Liver (tissue), 9 donors: ENCODE data around the gene HOPX. TPM values are rescaled to one million over a fixed set of nuclear protein-coding genes. Genes with fewer than 3 reads are reported as not detected.

Source experiments
- DNase-seq: peaks from one replicate; pipeline ENCODE4 v3.0.0-alpha.2; 2017; ENCODE audit warnings: low spot score
- H3K27ac ChIP-seq, 2 donors: one replicate each; pipeline ENCODE4 v1.7.0; 2013; ENCODE audit warnings: inconsistent platforms in 2 of 2, low read length in 2 of 2, control low read depth in 1 of 2, low read depth in 1 of 2, mild to moderate bottlenecking in 1 of 2
- H3K27me3 ChIP-seq, 4 donors: one replicate each; pipeline versions ENCODE4 v1.6.1 to v1.7.0; 2013; ENCODE audit warnings: low read length in 3 of 4, inconsistent platforms in 1 of 4, mild to moderate bottlenecking in 1 of 4, moderate library complexity in 1 of 4; ENCODE audit not compliant: control insufficient read depth in 4 of 4, insufficient read depth in 4 of 4
- H3K36me3 ChIP-seq, 4 donors: one replicate each; pipeline versions ENCODE4 v1.6.1 to v1.7.0; 2013; ENCODE audit warnings: low read length in 3 of 4, mild to moderate bottlenecking in 3 of 4, low read depth in 1 of 4, moderate library complexity in 1 of 4; ENCODE audit not compliant: control insufficient read depth in 4 of 4, insufficient read depth in 3 of 4
- H3K4me1 ChIP-seq, 4 donors: one replicate each; pipeline versions ENCODE4 v1.6.1 to v1.7.0; 2013; ENCODE audit warnings: low read length in 3 of 4, mild to moderate bottlenecking in 3 of 4, moderate library complexity in 1 of 4; ENCODE audit not compliant: control insufficient read depth in 4 of 4, insufficient read depth in 4 of 4
- H3K4me3 ChIP-seq, 3 donors: one replicate each; pipeline versions ENCODE4 v1.6.1 to v1.7.0; 2013; ENCODE audit warnings: low read length in 3 of 3, control low read depth in 1 of 3, low read depth in 1 of 3, mild to moderate bottlenecking in 1 of 3
- H3K9ac ChIP-seq, 2 donors: one replicate each; pipeline ENCODE4 v1.7.0; 2013; ENCODE audit warnings: low read length in 2 of 2, mild to moderate bottlenecking in 2 of 2, moderate library complexity in 2 of 2, control low read depth in 1 of 2, low read depth in 1 of 2
- H3K9me3 ChIP-seq, 4 donors: one replicate each; pipeline versions ENCODE4 v1.6.1 to v1.7.0; 2013; ENCODE audit warnings: low read length in 3 of 4; ENCODE audit not compliant: control insufficient read depth in 4 of 4
- EGR1 ChIP-seq, 2 donors: IDR thresholded peaks; 2 replicates each; pipeline ENCODE4 v1.6.1; 2016 to 2018; ENCODE audit warnings: antibody characterized with exemption in 2 of 2, low read depth in 2 of 2
- GABPA ChIP-seq, 2 donors: IDR thresholded peaks in 1 of 2; conservative IDR thresholded peaks in 1 of 2; 2 replicates each; pipeline ENCODE4 v1.6.1; 2016; ENCODE audit warnings: antibody characterized with exemption in 2 of 2, mild to moderate bottlenecking in 1 of 2, moderate library complexity in 1 of 2
- HNF4A ChIP-seq, 2 donors: conservative IDR thresholded peaks; 2 replicates each; pipeline ENCODE4 v1.6.1; 2016; ENCODE audit warnings: antibody characterized with exemption in 2 of 2, mild to moderate bottlenecking in 2 of 2
- HNF4G ChIP-seq: IDR thresholded peaks from 2 replicates; pipeline ENCODE4 v1.6.1; 2016; ENCODE audit warnings: antibody characterized with exemption
- MAX ChIP-seq: IDR thresholded peaks from 2 replicates; pipeline ENCODE4 v1.6.1; 2016; ENCODE audit warnings: antibody characterized with exemption
- NR2F2 ChIP-seq: IDR thresholded peaks from 2 replicates; pipeline ENCODE4 v1.6.1; 2016; ENCODE audit warnings: antibody characterized with exemption
- RAD21 ChIP-seq, 2 donors: IDR thresholded peaks; 2 replicates each; pipeline ENCODE4 v1.6.1; 2016; ENCODE audit warnings: antibody characterized with exemption in 2 of 2, mild to moderate bottlenecking in 2 of 2
- REST ChIP-seq: IDR thresholded peaks from 2 replicates; pipeline ENCODE4 v1.6.1; 2016; ENCODE audit warnings: antibody characterized with exemption, mild to moderate bottlenecking
- SP1 ChIP-seq: IDR thresholded peaks from 2 replicates; pipeline ENCODE4 v1.6.1; 2018; ENCODE audit warnings: antibody characterized with exemption, mild to moderate bottlenecking
- TAF1 ChIP-seq: conservative IDR thresholded peaks from 2 replicates; pipeline ENCODE4 v1.6.1; 2016; ENCODE audit warnings: antibody characterized with exemption, mild to moderate bottlenecking
- YY1 ChIP-seq: IDR thresholded peaks from 2 replicates; pipeline ENCODE4 v1.6.1; 2016; ENCODE audit warnings: antibody characterized with exemption, mild to moderate bottlenecking
- WGBS: extraction: QIAGEN DNeasy Blood & Tissue Kit; methylation state at CpG from one replicate; pipeline ENCODE4 v1.1.7; 2013; 5-methylcytosine and 5-hydroxymethylcytosine counted together
- polyA plus RNA-seq, 2 donors: library from polyadenylated mRNA; stranded (reverse) in 1 of 2; unstranded in 1 of 2; fragments of 200-250 nt in 1 of 2; fragments of >200 nt in 1 of 2; fragmentation: Nextera tagmentation in 1 of 2; extraction: Ambion mirVana in 1 of 2; gene quantifications; one replicate each; pipeline versions ENCODE4 v1.2.1 to v1.2.3, GENCODE V29; 2013 to 2015
- total RNA-seq, 2 donors: library from RNA; depleted of rRNA; stranded (reverse); fragments of >200 nt; gene quantifications; one replicate each; pipeline ENCODE4 v1.2.3, GENCODE V29; 2014
- TF ChIP-seq, protein P1 (sequence below): fragments of 150-350 bp; IDR thresholded peaks from 2 replicates; pipeline ENCODE4 v1.5.1; 2017; ENCODE audit warnings: improper control_type of control experiment, low read depth, low read length; ENCODE audit not compliant: missing input control
- donor health status: healthy.
- donor health status: healthy.
- donor health status: healthy.
- donor health status: healthy.
- donor health status: healthy.

HOPX gene
- total and polyA plus RNA-seq, 4 donors: 0.40 to 2.4 (median 0.63) TPM

DNA sequence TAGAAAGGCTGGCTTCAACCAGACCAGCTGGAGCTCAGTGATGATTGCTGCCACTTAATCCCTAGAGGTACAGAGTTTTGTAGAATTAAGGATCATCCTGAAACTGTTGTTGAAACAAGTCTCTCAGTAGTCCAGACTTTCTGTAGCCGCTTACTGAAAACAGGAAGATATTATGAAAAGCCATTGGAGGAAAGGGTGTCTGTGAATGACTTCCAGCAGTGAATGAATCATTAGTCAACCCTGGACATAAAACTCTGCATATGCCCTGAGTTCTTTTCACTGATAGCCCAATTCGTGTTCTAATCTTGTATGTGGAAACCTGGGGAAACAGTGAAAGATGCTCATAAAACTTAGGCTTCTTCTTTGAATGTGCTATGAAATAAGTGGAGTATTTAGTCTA lies 14.8 kb downstream of the HOPX start:
- Histone ChIP-seq H3K27me3 (peaks cover 0 to 4% (median 0%) of the 10 kb centered on the region in 4 donors), H3K27ac (no peak overlapping the region), H3K36me3 (no peaks in the 10 kb centered on the region), H3K4me1 (no peaks in the 10 kb centered on the region), H3K4me3 (no peak overlapping the region), H3K9ac (no peak overlapping the region), H3K9me3 (peaks cover 0 to 3% (median 1%) of the 10 kb centered on the region in 4 donors)
- TF ChIP-seq, protein P1, sequence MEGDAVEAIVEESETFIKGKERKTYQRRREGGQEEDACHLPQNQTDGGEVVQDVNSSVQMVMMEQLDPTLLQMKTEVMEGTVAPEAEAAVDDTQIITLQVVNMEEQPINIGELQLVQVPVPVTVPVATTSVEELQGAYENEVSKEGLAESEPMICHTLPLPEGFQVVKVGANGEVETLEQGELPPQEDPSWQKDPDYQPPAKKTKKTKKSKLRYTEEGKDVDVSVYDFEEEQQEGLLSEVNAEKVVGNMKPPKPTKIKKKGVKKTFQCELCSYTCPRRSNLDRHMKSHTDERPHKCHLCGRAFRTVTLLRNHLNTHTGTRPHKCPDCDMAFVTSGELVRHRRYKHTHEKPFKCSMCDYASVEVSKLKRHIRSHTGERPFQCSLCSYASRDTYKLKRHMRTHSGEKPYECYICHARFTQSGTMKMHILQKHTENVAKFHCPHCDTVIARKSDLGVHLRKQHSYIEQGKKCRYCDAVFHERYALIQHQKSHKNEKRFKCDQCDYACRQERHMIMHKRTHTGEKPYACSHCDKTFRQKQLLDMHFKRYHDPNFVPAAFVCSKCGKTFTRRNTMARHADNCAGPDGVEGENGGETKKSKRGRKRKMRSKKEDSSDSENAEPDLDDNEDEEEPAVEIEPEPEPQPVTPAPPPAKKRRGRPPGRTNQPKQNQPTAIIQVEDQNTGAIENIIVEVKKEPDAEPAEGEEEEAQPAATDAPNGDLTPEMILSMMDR: no peak
- TF ChIP-seq TAF1 (no peak), HNF4A (conservative IDR thresholded peaks at IDR 0.05) (no peak), REST (no peak)
- 55% methylated on average over 2 of the region's 2 CpGs for WGBS
- no peak for DNase-seq

GRCh38 chr4:56665781-56666180 lies 15.3 kb downstream of the HOPX start:
- 65% methylated on average over 5 of the region's 5 CpGs for WGBS

More at GRCh38 chr4:56665781-56666180, 15.3 kb downstream of the HOPX start:
- no peaks in the 10 kb centered on the region for H3K36me3 ChIP-seq
- H3K27ac ChIP-seq: no peak overlapping the region
- TF ChIP-seq HNF4A (conservative IDR thresholded peaks at IDR 0.05) (no peak), EGR1 (IDR thresholded peaks at IDR 0.05; ENCODE audit: low read depth in 2 of 2) (no peak), MAX (no peak), SP1 (no peak), HNF4G (no peak), REST (no peak), TAF1 (no peak), GABPA (IDR thresholded peaks at IDR 0.05 in 1 of 2, conservative IDR thresholded peaks at IDR 0.05 in 1 of 2) (no peak), NR2F2 (no peak), RAD21 (IDR thresholded peaks at IDR 0.05) (no peak), YY1 (no peak)
- TF ChIP-seq, protein P1: no peak
- H3K27me3 ChIP-seq: peaks cover 0 to 4% (median 0%) of the 10 kb centered on the region in 4 donors
- DNase-seq: no peak
- H3K4me1 ChIP-seq: no peaks in the 10 kb centered on the region
- no peak overlapping the region for H3K9ac ChIP-seq
- peaks cover 0 to 3% (median 1%) of the 10 kb centered on the region in 4 donors for H3K9me3 ChIP-seq
- H3K4me3 ChIP-seq: no peak overlapping the region
